Measurements from ENCODE around the gene ZNF567.
A peak's percentile ranks its signal among the peaks of the same experiment; 100 is the strongest.
"Not testable (repeated sequence)": the region's sequence is repeated elsewhere in the genome, so short reads cannot be mapped to it uniquely, and the experiment has no call there.

The ZNF567 gene

GRCh38 chr19:36687214-36688056 is at the start of gene ZNF567:
Gene ZNF567, plus strand, starts transcription at chr19:36687612. Its CDS starts 7,256 bp downstream, at chr19:36694868.
- DNase-seq, result peak; percentile 88 to 95 (median 94)

DNA sequence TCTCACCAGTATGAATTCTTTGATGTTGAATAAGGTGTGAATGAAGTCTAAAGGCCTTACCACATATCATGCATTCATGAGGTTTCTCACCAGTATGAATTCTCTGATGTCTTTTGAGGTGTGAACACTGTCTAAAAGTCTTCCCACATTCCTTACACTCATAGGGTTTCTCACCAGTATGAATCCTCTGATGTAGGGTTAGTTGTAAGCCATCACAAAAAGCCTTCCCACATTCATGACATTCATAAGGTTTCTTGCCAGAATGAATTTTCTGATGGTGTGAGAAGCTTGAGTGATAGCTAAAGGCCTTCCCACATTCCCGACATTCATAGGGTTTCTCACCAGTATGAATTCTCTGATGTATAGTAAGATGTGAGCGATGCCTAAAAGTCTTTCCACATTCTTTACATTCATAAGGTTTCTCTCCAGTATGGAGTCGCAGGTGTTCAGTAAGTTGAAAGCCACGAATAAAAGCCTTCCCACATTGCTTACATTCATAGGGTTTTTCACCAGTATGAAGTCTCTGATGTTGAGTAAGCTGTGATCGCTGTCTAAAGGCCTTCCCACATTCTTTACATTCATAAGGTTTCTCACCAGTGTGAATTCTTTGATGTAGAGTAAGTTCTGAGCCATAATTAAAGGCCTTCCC is 48.4 kb upstream of the ZNF567 start:
- no peak for DNase-seq

- DNase-seq, result no peak
These were observed 40.7 kb upstream of the ZNF567 start for GRCh38 chr19:36646746-36647145.

DNA sequence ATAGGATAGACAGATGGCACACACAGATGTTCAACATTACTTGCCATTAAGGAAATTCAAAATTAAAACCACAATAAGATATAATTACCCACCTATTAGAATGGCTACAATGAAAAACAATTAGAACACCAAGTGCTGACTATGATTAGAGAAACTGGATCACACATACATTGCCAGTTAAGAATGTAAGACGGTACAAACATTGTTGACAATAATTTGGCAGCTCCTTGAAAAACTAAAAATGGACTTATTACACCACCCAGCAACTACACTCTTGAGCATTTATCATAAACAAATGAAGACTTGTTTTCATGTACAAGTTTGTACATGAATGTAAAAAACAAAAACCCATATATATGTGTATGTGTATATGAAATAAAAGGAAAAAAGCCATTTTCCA is 34.5 kb upstream of the ZNF567 start:
- DNase-seq, result no peak

- peak in 2 of 6 experiments; percentile 6 to 19 for DNase-seq
These were observed 21.6 kb upstream of the ZNF567 start for GRCh38 chr19:36665832-36666231.

GRCh38 chr19:36668646-36669045 is 18.8 kb upstream of the ZNF567 start:
- DNase-seq, result no peak

- DNase-seq, result no peak
These were observed 15.0 kb upstream of the ZNF567 start for GRCh38 chr19:36672368-36672767.

- DNase-seq, result no peak
These were observed 13.2 kb upstream of the ZNF567 start for GRCh38 chr19:36674201-36674600.

DNA sequence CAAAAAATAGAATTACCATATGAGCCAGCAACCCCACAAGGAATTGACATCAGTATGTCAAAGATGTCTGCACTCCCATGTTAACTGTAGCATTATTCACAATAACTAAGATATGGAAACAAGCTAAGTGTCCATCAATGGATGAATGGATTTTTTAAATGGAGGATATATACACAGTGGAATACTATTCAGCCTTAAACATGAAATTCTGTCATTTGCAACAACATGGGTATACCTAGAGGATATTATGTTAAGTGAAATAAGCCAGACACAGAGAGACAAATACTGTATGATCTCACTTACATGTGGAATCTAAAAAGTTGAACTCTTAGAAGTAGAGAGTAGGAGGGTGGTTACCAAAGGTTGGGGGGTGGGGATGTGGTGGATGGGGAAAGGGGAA is 8.0 kb upstream of the ZNF567 start:
- no peak for DNase-seq

GRCh38 chr19:36685835-36686234 is 1.6 kb upstream of the ZNF567 start:
- no peak for DNase-seq

- DNase-seq, result no peak
These were observed 823 bp upstream of the ZNF567 start for GRCh38 chr19:36686365-36687213.

DNA sequence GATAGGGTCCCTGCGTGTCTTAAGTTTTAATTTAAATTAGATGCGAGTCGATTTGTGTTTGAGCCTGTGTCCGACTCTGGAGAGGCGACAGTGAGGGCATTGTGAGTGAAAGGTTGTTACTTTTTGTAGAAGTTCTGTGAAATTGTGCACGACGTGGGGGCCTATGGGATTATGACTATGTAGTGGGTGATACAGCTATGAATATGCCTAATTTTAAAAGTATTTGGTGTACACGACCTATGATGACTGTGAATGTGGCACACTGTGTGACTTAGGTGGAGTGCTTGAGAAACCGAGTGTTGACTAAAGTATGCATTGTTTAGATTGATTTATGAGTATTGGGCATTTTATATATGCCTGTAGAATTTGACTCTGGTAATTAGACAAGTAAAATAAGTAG is 646 bp downstream of the ZNF567 start:
- no peak for DNase-seq

- no peak for DNase-seq
These were observed 19.7 kb downstream of the ZNF567 start for GRCh38 chr19:36707134-36707533.

DNA sequence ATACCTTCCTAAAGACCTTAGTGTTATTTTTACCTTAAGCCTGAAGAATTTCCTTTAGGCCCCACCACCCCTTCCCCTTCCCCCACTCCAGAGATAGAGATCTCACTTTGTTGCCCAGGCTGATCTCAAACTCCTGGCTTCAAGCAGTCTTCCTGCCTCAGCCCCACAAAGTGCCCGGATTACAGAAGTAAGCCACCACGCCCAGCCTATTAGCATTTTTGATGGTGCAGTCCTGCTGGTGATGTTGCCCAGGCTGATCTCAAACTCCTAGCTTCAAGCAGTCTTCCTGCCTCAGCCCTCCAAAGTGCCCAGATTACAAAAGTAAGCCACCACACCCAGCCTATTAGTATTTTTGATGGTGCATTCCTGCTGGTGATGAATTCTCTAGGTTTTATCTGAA is 22.0 kb downstream of the ZNF567 start:
- no peak for DNase-seq

DNA sequence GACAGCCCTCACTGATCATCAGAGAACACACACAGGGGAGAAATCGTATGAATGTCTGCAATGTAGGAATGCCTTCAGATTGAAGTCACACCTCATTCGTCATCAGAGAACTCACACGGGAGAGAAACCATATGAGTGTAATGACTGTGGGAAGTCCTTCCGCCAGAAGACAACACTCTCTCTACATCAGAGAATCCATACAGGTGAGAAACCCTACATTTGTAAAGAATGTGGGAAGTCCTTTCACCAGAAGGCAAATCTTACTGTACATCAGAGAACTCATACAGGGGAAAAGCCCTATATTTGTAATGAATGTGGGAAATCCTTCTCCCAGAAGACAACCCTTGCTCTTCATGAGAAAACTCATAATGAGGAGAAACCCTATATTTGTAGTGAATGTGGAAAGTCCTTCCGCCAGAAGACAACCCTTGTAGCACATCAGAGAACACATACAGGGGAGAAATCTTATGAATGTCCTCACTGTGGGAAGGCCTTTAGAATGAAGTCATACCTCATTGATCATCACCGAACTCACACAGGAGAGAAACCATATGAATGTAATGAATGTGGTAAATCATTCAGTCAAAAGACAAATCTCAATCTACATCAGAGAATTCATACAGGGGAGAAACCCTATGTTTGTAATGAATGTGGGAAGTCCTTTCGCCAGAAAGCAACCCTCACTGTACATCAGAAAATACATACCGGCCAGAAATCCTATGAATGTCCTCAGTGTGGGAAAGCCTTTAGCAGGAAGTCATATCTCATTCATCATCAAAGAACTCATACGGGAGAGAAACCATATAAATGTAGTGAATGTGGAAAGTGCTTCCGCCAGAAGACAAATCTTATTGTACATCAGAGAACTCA is 32.5 kb downstream of the ZNF567 start:
- DNase-seq, result no peak

DNA sequence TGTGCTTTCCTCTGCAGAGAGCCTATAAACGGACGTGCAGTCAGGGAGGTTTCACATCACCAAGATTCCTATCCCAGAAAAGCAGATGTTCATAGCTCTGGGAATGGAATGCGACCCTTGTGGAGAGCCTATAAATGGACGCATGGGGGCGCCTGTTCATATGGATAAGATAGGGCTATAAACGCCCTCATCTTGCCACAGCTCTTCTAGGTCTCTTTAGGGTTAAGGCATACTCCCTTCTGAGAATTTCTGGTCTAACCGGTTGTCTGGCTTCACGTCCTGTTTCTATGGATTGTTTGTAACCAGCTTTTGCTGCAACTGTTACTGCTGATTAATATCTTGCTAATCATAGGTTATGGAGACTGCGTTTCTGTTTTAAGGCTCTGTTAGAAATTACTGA is 48.8 kb downstream of the ZNF567 start:
- DNase-seq, result not testable (repeated sequence)

- DNase-seq, result no peak
These were observed 58.5 kb downstream of the ZNF567 start for GRCh38 chr19:36745870-36746269.

GRCh38 chr19:36747750-36748149 is 60.3 kb downstream of the ZNF567 start:
- DNase-seq, result no peak

DNA sequence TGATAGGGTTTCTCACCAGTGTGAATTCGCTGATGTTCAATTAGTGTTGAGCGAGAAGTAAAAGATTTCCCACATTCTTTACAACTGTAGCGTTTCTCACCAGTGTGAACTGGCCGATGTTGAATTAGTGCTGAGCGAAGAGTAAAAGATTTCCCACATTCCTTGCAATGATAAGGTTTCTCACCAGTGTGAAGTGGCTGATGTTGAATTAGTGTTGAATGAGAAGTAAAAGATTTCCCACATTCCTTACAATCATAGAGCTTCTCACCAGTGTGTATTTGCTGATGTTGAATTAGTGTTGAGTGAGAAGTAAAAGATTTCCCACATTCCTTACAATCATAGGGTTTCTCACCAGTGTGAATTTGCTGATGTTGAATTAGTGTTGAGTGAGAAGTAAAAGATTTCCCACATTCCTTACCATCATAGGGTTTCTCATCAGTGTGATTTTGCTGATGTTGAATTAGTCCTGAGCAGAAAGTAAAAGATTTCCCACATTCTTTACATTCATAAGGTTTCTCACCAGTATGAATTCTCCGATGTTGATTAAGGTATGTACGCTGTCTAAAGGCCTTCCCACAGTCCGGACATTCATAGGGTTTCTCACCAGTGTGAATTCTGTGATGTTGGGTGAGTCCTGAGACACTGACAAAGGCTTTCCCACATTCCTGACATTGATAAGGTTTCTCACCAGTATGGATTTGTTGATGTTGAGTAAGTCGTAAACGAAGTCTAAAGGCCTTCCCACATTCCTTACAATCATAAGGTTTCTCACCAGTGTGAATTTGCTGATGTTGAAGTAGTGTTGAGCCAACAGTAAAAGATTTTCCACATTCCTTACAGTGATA is 61.2 kb downstream of the ZNF567 start:
- DNase-seq, result no peak

GRCh38 chr19:36749613-36750012 is 62.2 kb downstream of the ZNF567 start:
- DNase-seq, result not testable (repeated sequence)

DNA sequence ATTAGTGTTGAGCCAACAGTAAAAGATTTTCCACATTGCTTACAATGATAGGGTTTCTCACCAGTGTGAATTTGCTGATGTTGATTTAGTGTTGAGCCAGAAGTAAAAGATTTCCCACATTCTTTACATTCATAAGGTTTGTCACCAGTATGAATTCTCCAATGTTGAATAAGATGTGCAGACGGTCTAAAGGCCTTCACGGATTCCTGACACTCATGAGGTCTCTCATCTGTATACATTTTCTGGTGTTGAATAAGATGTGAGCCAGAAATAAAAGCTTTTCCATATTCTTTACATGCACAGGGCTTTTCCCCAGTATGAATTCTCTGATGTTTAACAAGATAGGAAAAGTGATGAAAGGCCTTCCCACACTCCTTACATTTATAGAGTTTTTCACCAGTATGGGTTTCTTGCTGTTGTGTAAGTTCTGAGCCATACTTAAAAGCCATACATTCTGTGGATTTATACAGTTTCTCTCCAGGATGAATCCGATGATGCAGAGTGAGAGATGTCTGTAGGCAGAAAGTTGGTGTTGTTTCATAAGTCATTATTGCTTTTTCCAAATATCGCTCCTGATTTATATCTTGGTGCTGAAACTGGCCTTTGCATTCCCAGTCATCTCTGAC is 62.8 kb downstream of the ZNF567 start:
- DNase-seq, result no peak
